NCI-H187 (cell line): ENCODE results near the gene PHC3.
A peak's percentile ranks its signal among the peaks of the same experiment; 100 is the strongest.
"Not testable (repeated sequence)": the region's sequence is repeated elsewhere in the genome, so short reads cannot be mapped to it uniquely, and the experiment has no call there.

Source experiments
- DNase-seq, 2 experiments: peaks; one replicate each; lab custom pipeline; 2025; lab: John Stamatoyannopoulos, UW

PHC3 gene, protein sequence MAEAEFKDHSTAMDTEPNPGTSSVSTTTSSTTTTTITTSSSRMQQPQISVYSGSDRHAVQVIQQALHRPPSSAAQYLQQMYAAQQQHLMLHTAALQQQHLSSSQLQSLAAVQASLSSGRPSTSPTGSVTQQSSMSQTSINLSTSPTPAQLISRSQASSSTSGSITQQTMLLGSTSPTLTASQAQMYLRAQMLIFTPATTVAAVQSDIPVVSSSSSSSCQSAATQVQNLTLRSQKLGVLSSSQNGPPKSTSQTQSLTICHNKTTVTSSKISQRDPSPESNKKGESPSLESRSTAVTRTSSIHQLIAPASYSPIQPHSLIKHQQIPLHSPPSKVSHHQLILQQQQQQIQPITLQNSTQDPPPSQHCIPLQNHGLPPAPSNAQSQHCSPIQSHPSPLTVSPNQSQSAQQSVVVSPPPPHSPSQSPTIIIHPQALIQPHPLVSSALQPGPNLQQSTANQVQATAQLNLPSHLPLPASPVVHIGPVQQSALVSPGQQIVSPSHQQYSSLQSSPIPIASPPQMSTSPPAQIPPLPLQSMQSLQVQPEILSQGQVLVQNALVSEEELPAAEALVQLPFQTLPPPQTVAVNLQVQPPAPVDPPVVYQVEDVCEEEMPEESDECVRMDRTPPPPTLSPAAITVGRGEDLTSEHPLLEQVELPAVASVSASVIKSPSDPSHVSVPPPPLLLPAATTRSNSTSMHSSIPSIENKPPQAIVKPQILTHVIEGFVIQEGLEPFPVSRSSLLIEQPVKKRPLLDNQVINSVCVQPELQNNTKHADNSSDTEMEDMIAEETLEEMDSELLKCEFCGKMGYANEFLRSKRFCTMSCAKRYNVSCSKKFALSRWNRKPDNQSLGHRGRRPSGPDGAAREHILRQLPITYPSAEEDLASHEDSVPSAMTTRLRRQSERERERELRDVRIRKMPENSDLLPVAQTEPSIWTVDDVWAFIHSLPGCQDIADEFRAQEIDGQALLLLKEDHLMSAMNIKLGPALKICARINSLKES

DNA sequence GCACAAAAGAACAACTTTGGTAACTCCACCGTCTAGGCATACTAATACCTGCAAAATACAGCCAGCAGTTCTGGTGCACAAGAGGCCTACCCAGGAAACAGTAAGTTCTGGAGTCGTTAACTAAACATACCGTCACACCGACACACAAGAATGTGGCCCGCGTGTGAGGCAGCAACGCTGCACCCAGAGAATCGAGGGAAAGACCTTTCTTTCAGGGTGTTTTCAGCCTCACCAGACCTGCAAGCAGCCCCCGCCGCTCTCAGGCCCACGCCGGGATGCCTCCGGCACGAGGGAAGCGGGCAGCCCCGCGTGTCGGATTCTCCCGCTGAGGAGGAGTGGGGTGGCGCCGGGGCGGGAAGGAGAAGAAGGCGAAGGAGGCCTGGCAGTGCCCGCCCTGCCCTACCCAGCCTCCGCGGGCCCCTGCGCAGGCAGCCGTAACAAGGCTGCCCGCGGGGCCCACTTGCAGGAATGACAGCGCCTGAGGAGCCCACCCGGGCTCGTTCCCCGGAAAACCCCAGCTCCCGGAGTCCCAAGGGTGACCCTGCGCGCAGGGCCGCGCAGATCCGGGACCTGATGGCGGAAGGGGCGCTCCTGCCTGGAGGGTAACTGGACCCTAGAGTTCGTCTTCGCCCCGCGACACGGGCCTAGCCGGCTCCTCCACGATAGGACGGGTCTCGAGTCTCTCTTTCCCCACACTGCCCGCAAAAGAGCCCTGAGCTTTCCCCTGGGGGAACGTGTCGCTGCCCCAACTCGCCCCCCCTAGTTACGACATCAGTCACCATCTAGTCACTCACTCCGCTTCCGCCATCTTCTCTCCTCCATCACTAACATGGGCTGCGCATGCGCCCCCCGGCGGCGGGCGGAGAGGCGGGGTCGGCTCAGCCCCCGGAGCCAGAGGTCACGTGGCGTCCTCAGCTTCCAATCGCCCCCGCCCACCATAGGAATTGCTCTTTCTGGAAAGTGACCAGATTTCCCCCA, at the start of gene PHC3:
Gene PHC3 (minus strand): TSS at position 826 of the 978 bp plus-strand sequence. CDS start 18 bp downstream, at position 808.
- DNase-seq: peak; percentile 72 to 75

DNA sequence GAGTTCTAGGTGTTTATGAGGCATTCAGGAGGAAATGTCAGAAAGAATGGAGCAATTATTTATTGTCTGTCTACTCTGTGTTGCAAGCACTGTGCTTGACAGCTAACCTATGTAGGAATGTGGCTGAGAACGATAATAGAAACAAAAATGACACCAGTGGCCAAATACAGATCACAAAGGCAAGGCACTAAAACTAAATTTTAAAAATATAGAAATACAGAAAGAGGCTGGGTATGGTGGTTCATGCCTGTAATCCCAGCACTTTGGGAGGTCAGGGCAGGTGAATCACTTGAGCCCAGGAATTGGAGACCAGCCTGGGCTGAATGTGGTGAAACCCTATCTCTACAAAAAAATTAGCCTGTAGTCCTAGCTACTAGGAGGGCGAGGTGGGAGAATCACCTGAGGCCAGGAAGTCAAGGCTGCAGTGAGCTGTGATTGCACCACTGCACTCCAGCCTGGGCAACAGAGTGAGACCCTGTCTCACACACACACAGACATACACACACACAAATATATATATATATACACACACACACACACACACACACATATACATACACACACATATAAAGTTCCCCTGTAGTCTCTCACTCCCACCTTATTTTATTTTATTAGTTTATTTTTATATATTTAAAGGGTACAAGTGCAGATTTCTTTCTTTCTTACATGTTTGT, 46.7 kb upstream of the PHC3 start:
- no peak for DNase-seq

DNA sequence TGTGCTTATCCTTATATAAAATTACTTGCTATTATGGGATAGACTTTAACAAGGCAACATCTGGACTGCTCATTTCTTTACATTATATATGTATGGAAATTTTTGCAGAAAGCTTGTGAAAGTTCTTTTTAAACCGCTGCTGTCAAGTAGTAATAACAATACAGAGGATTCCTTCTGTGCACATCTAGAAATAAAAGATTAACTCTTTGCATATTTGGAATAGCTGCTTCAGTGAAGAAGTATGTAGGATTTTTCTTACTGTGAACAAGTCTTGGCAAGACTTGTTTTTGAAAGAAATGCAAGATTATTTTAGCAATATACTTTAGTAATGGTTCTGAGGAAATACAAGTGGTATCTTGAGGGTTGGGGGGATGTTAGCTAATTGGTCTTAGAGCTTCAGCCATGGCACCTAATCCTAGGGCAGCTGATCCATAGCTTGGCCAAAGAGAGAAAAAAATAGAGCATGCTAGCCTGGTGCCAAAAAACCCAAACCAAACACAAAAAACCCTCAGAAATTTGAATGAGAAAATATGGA, 45.0 kb upstream of the PHC3 start:
- no peak for DNase-seq

DNA sequence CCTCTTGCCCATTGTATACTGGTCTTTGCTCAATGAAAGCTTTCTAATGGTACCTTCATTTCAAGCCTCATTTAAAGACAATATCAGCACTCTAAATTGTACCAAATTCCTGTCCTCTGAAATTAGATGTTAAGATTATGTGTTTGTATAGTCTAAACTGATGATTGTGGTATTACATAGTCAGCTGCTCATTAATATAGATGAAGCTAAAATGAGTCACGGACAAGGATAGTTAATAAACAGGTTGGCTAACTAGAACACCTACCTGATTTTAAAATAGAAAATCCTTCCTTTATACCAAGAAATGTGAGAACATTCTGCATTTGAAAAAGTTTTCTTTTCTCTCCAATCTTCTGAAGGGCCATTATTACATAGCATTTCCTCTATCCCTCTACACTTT, 43.6 kb upstream of the PHC3 start:
- no peak for DNase-seq

DNA sequence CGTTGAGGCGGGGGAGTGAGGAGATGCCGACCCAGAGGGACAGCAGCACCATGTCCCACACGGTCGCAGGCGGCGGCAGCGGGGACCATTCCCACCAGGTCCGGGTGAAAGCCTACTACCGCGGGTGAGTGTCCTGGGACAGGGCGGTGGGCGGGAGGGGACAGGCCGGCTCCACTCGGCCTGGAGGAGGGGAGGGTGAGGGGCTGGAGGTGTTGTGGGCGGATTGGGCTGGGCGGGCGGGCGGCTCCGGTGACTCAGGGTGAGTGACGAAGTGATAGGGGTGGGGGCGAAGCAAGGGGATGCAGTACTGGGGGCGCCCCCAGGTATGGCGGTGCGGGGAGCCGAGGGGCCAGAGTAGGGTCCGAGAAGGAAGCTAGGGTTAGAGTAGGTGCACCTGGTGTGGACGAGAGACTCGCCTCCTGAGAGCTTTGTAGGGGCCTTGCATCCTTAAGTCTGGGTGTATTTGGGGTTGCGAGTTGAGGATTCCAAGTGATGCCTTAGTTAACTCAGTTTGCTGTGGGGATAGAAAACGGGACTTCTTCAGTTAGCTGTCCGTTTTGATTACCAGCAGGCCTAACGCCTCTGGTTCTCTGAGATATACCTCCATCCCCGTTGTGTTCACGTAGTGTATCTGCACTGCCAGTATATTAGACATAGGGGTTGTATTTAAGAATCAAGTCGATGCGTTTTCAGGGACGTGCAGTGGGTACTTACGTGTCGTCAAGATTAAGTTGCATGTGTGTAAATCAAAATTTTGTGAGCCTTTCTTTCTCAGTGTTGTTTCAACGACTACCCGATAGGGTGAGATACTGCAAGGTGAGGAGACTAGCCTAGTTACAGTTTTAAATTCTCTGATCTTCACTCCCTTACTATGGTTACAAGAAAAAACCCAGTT, 41.4 kb upstream of the PHC3 start:
- no peak for DNase-seq

DNA sequence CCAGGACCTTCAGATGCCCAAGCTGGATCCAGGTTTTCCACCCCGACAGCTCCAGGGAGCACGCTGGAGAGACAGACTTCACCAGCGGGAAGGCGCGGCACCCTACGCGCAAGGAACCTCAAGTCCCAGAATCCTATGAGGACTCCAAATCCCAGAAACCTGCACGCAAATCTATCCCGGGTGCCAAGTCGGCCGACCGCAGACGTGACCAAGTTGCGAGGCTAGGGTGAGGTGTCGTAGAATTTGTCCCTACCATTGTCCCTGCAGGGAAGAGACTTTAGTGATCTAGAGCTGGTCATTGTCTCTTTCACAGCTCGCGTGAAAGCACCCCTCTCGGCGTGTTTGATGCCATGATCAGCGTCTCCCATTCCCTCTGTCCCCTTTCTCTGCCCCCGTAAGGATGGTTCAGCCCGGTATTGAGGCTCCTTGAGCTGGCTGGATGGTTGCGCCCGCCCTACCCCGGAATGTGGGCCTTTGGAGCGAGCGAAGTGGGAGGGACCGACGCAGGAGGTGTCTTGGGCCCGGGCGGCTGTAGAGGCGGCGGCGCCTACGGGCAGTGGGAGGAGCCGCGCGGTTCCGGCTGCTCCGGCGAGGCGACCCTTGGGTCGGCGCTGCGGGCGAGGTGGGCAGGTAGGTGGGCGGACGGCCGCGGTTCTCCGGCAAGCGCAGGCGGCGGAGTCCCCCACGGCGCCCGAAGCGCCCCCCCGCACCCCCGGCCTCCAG, 40.6 kb upstream of the PHC3 start, which contains the start of gene PRKCI:
Gene PRKCI (plus strand): TSS at position 501 of the 723 bp plus-strand sequence. CDS start 246 bp downstream, outside the sequence.
- DNase-seq: peak; percentile 93 to 96

DNA sequence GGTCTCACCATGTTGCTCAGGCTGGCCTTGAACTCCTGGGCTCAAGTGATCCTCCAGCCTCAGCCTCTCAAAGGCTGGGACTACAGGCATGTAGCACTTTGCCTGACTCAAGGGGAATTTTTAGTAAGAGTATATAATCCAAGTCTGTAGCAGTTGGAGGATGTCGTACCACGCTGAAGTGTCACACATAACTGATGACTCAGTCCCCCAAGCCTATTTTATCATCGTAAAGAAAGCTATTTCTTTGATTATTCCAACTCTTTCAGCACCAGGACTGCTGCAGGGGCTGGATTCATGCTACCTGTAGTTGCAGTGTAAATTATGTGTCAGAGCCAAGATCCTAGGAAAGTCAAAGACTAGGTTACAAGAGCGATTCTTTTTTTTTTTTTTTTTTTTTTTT, 39.3 kb upstream of the PHC3 start:
- DNase-seq: no peak

DNA sequence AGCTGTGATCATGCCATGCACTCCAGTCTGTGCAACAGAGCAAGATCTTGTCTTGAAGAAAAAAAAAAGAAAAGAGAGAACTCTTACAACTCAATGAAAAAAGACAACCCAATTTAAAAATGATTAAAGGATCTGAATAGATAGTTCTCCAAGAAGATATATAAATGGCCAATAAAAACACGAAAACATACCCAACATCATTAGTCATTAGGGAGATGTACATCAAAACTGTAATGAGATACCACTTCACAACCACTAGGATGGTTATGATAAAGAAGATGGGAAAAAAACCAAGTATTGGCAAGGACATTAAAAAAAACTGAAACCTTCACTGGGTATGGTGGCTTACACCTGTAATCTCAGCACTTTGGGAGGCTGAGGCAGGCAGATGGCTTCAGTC, 38.3 kb upstream of the PHC3 start:
- no peak for DNase-seq

DNA sequence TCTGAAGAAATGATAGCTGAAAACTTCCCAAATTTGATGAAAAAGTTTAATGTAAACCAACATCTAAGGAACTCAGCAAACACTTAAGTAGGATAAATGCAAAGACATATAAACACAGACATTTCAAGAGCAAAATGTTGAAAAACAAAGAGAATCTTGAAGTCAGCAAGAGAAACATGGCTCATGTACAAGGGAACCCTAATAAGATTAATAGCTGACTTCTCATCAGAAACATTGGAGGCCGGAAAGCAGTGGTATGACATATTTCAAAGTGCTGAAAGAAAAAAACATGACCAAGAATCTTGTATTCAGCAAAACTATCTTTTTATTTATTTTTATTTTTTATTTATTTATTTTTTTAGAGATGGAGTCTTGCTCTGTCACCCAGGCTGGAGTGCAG, 30.1 kb upstream of the PHC3 start:
- DNase-seq: no peak

DNA sequence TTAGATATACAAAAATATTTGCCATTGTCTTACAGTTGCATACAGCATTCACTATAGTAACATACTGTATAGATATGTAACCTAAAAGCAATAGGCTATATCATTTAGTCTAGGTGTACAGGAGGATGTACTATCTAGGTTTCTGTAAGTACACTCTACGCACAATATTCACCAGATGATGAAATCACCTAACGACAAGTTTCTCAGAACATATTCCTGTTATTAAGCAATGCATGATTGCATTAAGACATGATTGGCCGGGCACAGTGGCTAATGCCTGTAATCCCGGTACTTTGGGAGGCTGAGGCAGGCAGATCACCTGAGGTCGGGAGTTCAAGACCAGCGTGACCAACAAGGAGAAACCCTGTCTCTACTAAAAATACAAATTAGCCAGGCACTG, 26.2 kb upstream of the PHC3 start:
- DNase-seq: no peak

DNA sequence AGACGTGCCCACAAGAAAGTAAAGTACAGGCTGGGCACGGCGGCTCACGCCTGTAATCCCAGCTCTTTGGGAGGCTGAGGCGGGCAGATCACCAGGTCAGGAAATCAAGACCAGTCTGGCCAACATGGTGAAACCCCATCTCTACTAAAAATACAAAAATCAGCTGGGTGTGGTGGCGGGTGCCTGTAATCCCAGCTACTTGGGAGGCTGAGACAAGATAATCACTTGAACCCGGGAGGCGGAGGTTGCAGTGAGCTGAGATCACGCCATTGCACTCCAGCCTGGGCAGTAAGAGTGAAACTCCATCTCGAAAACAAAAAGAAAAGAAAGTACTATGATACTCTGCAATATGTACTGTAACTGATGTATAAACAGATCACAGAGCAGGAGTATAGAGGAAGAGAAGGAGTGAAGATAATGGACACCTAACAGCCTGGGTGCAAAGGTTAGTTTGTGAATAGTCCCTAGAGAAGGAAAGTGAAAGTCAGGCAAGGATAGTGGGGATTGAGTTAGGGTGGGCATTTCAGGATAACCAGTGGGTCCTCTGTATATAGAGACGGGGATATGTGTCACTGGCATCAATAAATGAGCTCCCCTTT, 24.7 kb upstream of the PHC3 start:
- DNase-seq: not testable (repeated sequence)

DNA sequence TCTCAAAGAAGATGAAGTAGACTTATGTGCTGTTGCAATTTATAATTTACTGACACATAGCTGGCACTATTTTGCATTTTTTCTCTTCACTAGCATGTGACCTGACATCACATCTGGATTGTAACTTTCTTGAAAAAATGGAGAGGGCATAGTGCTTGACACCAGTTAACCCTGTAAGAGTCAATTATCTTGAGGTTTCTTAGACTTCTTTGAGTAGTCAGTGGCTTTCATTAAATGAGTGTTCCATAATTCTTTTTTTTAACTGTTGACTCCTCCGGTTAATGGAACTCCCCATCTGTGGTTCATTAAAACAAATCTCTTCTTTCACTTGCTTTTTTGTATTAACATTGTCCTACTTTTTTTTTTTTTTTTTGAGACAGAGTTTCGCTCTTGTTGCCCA, 23.8 kb upstream of the PHC3 start:
- no peak for DNase-seq

DNA sequence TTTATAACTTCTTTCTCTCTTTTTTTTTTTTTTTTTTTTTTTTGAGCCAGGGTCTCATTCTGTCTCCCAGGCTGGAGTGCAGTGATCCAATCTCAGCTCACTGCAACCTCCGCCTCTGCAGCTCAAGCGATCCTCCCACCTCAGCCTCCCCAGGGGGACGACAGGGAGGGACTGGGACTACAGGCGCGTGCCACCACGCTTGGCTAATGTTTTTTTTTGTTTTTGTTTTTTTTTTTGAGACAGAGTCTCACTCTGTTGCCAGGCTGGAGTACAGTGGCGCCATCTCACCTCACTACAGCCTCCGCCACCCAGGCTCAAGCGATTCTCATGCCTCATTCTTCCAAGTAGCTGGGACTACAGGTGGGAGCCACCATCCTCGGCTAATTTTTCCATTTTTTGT, 23.0 kb upstream of the PHC3 start:
- no peak for DNase-seq

DNA sequence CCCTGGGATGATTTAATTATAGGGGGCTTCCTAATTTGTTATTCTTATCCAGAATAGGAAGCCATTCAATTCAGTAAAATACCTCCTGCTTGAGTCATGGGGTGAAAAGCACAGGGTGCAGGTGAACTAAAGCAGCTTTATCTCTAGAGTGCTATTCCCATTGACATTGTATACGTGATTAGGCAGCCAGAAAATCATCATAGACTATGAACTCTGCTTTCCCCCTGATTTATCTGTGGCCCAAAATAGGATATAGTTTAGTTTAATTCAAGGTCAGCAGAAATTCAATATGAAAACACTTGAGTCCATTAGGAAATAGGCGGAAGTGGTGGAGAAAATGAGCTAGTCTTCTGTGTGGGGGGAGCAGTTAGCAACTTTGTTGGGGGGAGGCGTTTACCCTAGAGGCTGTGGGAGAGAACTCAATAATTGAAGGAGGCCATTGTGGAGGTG, 22.5 kb upstream of the PHC3 start:
- DNase-seq: no peak

DNA sequence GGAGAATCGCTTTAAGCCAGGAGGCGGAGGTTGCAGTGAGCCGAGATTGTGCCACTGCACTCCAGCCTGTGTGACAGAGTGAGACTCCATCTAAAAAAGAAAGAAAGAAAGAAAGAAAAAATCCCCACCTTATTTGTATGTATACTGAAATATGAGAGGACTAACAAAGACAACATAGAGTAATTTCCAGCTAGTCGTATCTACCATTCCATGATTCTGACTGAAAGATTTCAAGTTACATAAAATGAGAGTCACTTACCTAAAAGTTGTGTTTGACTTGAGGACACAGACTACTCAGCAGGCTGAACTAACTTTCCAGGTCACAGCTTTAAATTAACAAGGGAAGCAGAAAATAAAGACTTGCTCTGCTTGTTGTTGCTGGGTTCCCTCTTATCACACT, 21.9 kb upstream of the PHC3 start:
- DNase-seq: no peak

DNA sequence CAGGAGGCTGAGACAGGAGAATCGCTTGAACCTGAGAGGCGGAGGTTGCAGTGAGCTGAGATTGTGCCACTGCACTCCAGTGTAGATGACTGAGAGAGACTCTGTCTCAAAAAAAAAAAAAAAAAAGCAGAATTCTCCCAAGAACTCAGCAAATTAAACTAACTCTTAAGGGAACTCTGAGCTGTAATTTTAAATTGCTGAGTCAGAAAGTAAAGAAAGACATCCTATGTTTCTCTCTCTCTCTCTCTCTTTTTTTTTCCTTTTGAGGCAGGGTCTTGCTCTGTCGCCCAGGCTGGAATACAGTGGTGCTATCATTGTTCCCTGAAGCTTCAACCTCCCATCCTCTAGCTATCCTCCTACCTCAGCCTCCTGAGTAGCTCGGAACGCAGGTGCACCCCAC, 20.0 kb upstream of the PHC3 start:
- no peak for DNase-seq

DNA sequence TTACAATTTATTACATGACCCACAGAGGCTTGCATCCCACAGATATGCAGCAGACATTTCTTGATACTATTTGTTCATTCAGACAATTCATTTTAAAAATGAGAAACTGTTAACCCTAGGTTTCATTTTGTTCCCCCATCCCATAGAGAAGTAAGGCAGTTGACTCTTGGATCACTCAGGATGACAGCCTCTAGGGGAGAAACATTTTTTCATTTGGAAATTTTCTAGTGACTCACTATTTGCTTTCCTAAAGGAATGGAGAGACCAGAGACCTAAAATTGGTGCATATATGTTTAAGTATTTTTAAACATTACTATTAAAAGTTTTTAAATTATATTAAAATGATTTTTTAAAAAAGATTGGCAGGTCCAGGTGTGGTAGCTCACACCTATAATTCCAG, 19.5 kb upstream of the PHC3 start:
- DNase-seq: no peak

DNA sequence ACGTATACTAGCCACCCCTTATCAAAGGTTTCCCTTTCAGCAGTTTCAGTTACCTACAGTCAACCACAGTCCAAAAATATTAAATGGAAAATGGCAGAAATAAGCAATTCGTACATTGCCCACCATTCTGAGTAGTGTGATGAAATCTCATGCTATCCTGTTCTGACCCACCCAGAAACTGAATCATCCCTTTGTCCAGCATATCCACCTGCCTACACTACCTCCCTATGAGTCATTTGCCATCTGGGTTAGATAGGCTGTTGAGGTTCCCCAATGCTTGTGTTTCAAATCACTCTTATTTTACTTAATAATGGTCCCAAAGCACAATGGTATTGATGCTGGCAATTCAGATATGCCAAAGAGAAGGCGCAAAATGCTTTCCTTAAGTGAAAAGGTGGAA, 15.3 kb upstream of the PHC3 start:
- no peak for DNase-seq
